Stomach smooth muscle (tissue), 2 donors: Measurements from ENCODE around the gene FAM184B.

ENCODE experiments used
- H3K27ac ChIP-seq: one replicate; pipeline ENCODE4 v1.7.0; 2013; ENCODE audit warnings: mild to moderate bottlenecking, low read length, inconsistent platforms
- H3K27me3 ChIP-seq, 2 donors: one replicate each; pipeline ENCODE4 v1.7.0; 2013; ENCODE audit warnings: low read length in 2 of 2; ENCODE audit not compliant: insufficient read depth in 2 of 2, control insufficient read depth in 1 of 2
- H3K36me3 ChIP-seq, 2 donors: one replicate each; pipeline ENCODE4 v1.7.0; 2013; ENCODE audit warnings: low read length in 2 of 2; ENCODE audit not compliant: control insufficient read depth in 2 of 2, insufficient read depth in 2 of 2
- H3K4me1 ChIP-seq: one replicate; pipeline ENCODE4 v1.7.0; 2013; ENCODE audit warnings: low read length; ENCODE audit not compliant: control insufficient read depth, insufficient read depth
- H3K4me3 ChIP-seq, 2 donors: one replicate each; pipeline ENCODE4 v1.7.0; 2013; ENCODE audit warnings: low read length in 2 of 2
- H3K9ac ChIP-seq, 2 donors: one replicate each; pipeline ENCODE4 v1.7.0; 2013; ENCODE audit warnings: low read length in 2 of 2, mild to moderate bottlenecking in 1 of 2
- H3K9me3 ChIP-seq, 2 donors: one replicate each; pipeline ENCODE4 v1.7.0; 2013; ENCODE audit warnings: low read length in 2 of 2; ENCODE audit not compliant: control insufficient read depth in 2 of 2
- donor health status: healthy.
- donor health status: Pancreatic carcinoma.

FAM184B gene

GRCh38 chr4:17771284-17771908, 10.0 kb downstream of the FAM184B start:
- Histone ChIP-seq H3K27ac (no peak overlapping the region), H3K9ac (no peak overlapping the region)

GRCh38 chr4:17770845-17771244, 10.6 kb downstream of the FAM184B start:
- no peaks in the 10 kb centered on the region for H3K4me1 ChIP-seq
- H3K27ac ChIP-seq, result no peak overlapping the region
- H3K27me3 ChIP-seq, result no peaks in the 10 kb centered on the region
- no peaks in the 10 kb centered on the region for H3K36me3 ChIP-seq
- no peaks in the 10 kb centered on the region for H3K9me3 ChIP-seq
- H3K9ac ChIP-seq, result no peak overlapping the region
- H3K4me3 ChIP-seq, result no peak overlapping the region

More at GRCh38 chr4:17771284-17771908, 10.0 kb downstream of the FAM184B start:
- no peaks in the 10 kb centered on the region for H3K27me3 ChIP-seq
- no peak overlapping the region for H3K4me3 ChIP-seq
- H3K9me3 ChIP-seq, result no peaks in the 10 kb centered on the region
- no peaks in the 10 kb centered on the region for H3K36me3 ChIP-seq
- no peaks in the 10 kb centered on the region for H3K4me1 ChIP-seq

- Histone ChIP-seq H3K9me3 (no peaks in the 10 kb centered on the region), H3K4me3 (no peak overlapping the region), H3K27me3 (no peaks in the 10 kb centered on the region), H3K4me1 (no peaks in the 10 kb centered on the region), H3K9ac (no peak overlapping the region), H3K36me3 (no peaks in the 10 kb centered on the region), H3K27ac (no peak overlapping the region)
Measured at GRCh38 chr4:17769406-17770174, 11.8 kb downstream of the FAM184B start.

- Histone ChIP-seq H3K27ac (no peak overlapping the region), H3K4me1 (no peaks in the 10 kb centered on the region), H3K27me3 (no peaks in the 10 kb centered on the region), H3K9me3 (no peaks in the 10 kb centered on the region), H3K36me3 (no peaks in the 10 kb centered on the region), H3K4me3 (no peak overlapping the region), H3K9ac (no peak overlapping the region)
Measured at GRCh38 chr4:17766826-17767458, 14.5 kb downstream of the FAM184B start.

GRCh38 chr4:17765514-17766286, 15.7 kb downstream of the FAM184B start:
- H3K27me3 ChIP-seq, result no peaks in the 10 kb centered on the region
- H3K27ac ChIP-seq, result no peak overlapping the region
- no peak overlapping the region for H3K9ac ChIP-seq
- no peaks in the 10 kb centered on the region for H3K9me3 ChIP-seq
- H3K4me1 ChIP-seq, result no peaks in the 10 kb centered on the region
- no peak overlapping the region for H3K4me3 ChIP-seq
- H3K36me3 ChIP-seq, result no peaks in the 10 kb centered on the region

- no peaks in the 10 kb centered on the region for H3K36me3 ChIP-seq
- no peak overlapping the region for H3K9ac ChIP-seq
- H3K4me3 ChIP-seq, result no peak overlapping the region
- no peaks in the 10 kb centered on the region for H3K27me3 ChIP-seq
- H3K9me3 ChIP-seq, result no peaks in the 10 kb centered on the region
- H3K27ac ChIP-seq, result no peak overlapping the region
- H3K4me1 ChIP-seq, result no peaks in the 10 kb centered on the region
Measured at GRCh38 chr4:17763931-17764330, 17.5 kb downstream of the FAM184B start.

- H3K27ac ChIP-seq, result no peak overlapping the region
- H3K4me1 ChIP-seq, result no peaks in the 10 kb centered on the region
- H3K9ac ChIP-seq, result no peak overlapping the region
- no peaks in the 10 kb centered on the region for H3K36me3 ChIP-seq
- no peaks in the 10 kb centered on the region for H3K27me3 ChIP-seq
- no peak overlapping the region for H3K4me3 ChIP-seq
- H3K9me3 ChIP-seq, result no peaks in the 10 kb centered on the region
Measured at GRCh38 chr4:17763416-17763815, 18.0 kb downstream of the FAM184B start.

- H3K4me3 ChIP-seq, result no peak overlapping the region
- H3K36me3 ChIP-seq, result no peaks in the 10 kb centered on the region
- no peaks in the 10 kb centered on the region for H3K4me1 ChIP-seq
- no peak overlapping the region for H3K27ac ChIP-seq
- H3K27me3 ChIP-seq, result no peaks in the 10 kb centered on the region
- H3K9me3 ChIP-seq, result no peaks in the 10 kb centered on the region
- no peak overlapping the region for H3K9ac ChIP-seq
Measured at GRCh38 chr4:17762726-17763125, 18.7 kb downstream of the FAM184B start.

GRCh38 chr4:17761062-17761461, 20.4 kb downstream of the FAM184B start:
- Histone ChIP-seq H3K9me3 (no peaks in the 10 kb centered on the region), H3K4me3 (no peak overlapping the region), H3K9ac (no peak overlapping the region), H3K36me3 (no peaks in the 10 kb centered on the region), H3K27me3 (no peaks in the 10 kb centered on the region), H3K27ac (no peak overlapping the region), H3K4me1 (no peaks in the 10 kb centered on the region)

GRCh38 chr4:17760626-17761025, 20.8 kb downstream of the FAM184B start:
- Histone ChIP-seq H3K9me3 (no peaks in the 10 kb centered on the region), H3K4me3 (no peak overlapping the region), H3K27me3 (no peaks in the 10 kb centered on the region), H3K27ac (no peak overlapping the region), H3K4me1 (no peaks in the 10 kb centered on the region), H3K36me3 (no peaks in the 10 kb centered on the region), H3K9ac (no peak overlapping the region)
